GM12873 (cell line): ENCODE results near the gene SMIM45.

Experiments used
- TF ChIP-seq, protein P1 (sequence below): IDR thresholded peaks from 2 replicates; pipeline ENCODE4 v1.5.1; 2012; ENCODE audit warnings: low read depth, mild to moderate bottlenecking, moderate library complexity, low read length, control low read depth; ENCODE audit not compliant: insufficient read depth; ENCODE audit errors: missing control alignments

The SMIM45 gene

GRCh38 chr22:41951898-41952474 lies at the start of gene SMIM45:
SMIM45 (plus strand) TSS chr22:41952150.
- TF ChIP-seq, protein P1, sequence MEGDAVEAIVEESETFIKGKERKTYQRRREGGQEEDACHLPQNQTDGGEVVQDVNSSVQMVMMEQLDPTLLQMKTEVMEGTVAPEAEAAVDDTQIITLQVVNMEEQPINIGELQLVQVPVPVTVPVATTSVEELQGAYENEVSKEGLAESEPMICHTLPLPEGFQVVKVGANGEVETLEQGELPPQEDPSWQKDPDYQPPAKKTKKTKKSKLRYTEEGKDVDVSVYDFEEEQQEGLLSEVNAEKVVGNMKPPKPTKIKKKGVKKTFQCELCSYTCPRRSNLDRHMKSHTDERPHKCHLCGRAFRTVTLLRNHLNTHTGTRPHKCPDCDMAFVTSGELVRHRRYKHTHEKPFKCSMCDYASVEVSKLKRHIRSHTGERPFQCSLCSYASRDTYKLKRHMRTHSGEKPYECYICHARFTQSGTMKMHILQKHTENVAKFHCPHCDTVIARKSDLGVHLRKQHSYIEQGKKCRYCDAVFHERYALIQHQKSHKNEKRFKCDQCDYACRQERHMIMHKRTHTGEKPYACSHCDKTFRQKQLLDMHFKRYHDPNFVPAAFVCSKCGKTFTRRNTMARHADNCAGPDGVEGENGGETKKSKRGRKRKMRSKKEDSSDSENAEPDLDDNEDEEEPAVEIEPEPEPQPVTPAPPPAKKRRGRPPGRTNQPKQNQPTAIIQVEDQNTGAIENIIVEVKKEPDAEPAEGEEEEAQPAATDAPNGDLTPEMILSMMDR, result peak; percentile 4

DNA sequence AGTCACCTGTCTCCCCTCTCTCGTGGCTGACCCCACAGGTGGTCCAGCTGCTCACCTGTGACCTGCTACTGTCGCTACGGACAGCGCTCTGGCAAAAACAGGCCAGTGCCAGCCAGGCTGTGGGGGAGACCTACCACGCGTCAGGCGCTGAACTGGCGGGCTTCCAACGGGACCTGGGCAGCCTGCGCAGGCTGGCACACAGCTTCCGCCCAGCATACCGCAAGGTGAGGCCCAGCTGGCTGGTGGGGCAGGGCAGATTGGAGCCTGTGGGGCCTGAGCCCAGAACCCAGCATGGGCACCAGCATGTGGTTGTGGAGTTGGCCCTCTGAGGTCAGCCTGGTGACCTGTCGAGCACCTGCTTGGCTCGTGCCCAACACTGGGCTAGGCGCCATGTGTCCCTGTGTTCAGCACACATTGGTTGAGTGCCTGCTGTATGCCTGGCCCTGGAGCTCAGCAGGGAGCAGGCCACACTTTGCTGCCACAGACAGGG lies 49.0 kb upstream of the SMIM45 start:
- TF ChIP-seq, protein P1, result no peak

- TF ChIP-seq, protein P1, result no peak
Observed at GRCh38 chr22:41904450-41905410, 47.2 kb upstream of the SMIM45 start.

DNA sequence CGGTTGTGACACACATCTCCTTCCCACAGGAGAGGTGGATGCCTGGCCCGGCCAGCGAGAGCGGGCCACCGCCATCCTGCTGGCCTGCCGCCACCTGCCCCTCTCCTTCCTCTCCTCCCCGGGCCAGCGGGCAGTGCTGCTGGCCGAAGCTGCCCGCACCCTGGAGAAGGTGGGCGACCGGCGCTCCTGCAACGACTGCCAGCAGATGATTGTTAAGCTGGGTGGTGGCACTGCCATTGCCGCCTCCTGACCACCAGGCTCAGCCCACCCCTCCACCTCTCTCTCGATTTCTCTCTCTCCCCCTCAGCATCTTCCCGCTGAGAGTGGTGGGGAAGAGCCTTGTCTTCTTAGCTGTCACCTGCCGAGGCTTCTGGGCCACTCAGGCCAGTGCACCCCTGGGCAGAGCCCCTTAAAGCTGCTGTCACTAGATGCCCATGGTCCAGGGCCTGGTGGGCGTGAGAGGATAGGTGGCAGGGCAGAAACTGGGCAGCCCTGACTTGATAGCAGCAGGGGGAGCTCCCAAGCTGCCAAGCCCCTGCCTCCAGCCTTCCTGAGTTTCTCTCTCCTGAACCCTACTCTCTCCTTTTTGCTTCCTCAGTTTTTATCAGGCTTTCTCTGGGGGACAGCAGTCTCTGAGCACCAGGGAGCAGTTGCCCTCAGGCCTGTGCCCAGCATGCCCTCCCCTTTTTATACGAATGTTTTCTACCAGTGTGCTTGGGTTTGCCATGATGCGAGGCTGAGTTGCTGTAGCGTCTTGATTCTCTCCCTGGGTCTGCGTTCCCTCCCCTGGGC lies 46.3 kb upstream of the SMIM45 start:
- TF ChIP-seq, protein P1, result peak; percentile 6

DNA sequence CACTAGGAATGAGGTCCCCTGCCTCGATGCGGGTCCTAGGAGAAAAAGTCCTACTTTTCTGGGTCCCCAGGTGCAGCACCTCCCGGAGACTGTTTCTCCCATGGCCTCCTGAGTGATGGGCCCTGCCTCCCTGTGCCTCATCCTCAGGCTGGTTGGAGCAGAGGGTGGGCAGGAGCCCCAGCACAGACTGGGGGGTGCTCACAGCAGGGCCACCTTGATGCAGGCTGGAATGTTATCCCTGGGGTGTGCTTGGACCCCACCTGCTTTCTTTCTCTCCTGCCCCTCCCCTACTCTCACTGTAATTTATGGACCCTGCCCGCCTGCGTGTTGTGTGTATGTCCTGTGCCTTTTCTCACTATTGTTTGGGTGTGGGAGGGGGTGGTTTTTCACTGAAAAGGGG lies 45.1 kb upstream of the SMIM45 start:
- TF ChIP-seq, protein P1, result no peak

DNA sequence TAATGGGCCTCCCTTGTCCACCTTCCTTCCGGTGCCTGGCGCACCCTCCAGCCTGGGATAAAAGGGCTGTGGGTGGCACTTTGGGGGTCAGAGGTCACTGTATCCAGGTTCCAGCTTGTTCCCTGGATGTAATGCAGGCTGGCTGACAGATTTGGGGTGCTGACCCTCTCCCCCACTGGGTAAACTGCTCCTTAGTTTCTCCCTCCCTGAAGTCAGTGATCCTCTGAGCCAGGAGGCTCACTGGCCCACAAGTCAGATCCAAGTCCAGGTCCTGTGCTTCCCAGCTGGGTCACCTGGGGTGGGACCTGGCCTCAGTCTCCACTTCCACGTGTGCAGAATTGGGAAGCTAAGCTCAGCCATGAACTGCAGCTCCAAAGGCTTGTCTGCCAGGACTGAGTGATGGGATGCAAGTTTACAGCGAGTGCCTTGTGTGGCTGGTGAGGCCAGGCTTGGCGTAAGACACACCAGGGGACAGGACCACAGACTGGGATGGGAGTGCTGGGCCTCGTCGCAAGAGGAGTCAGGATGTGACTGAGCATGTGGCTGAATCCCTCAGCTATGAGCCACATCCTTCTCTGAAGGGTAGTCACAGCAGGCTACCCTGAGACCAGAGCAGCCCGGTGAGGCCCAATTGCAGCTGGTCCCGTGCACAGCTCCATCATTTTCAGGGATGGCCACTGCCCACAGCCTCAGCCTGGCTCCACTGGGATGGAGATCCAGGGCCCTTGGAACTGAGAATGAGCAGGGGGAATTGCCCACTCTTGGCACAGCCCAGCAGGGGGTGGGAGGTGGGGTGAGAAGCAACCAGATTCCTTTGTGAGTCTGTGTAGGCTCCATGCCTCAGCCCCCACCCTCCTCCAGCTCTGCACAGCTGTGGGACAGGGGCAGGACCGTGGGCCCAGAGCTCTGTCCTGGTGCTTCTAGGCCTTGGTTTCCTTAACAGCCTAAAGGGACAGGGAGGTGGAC lies 44.2 kb upstream of the SMIM45 start:
- TF ChIP-seq, protein P1, result no peak
